MM.1S (cell line): ENCODE measurements around the gene HIGD1C.

Experiments used
- EZH2 ChIP-seq: fragments of 300-600 bp; sonication (generic); optimal IDR thresholded peaks from 2 replicates; pipeline ENCODE3; 2017; ENCODE audit warnings: low read depth, mild to moderate bottlenecking, antibody characterized with exemption, low read length, mixed read lengths
- EZH2phosphoT487 ChIP-seq: fragments of 300-600 bp; sonication (generic); IDR thresholded peaks from 2 replicates; pipeline ENCODE4 v1.6.1; 2018; ENCODE audit warnings: antibody characterized with exemption, low read length
- TF ChIP-seq, protein P1 (sequence below): fragments of 300-600 bp; sonication (generic); IDR thresholded peaks from 2 replicates; pipeline ENCODE4 v1.5.1; 2016; ENCODE audit warnings: antibody characterized with exemption, low read length, mixed read lengths

DNA sequence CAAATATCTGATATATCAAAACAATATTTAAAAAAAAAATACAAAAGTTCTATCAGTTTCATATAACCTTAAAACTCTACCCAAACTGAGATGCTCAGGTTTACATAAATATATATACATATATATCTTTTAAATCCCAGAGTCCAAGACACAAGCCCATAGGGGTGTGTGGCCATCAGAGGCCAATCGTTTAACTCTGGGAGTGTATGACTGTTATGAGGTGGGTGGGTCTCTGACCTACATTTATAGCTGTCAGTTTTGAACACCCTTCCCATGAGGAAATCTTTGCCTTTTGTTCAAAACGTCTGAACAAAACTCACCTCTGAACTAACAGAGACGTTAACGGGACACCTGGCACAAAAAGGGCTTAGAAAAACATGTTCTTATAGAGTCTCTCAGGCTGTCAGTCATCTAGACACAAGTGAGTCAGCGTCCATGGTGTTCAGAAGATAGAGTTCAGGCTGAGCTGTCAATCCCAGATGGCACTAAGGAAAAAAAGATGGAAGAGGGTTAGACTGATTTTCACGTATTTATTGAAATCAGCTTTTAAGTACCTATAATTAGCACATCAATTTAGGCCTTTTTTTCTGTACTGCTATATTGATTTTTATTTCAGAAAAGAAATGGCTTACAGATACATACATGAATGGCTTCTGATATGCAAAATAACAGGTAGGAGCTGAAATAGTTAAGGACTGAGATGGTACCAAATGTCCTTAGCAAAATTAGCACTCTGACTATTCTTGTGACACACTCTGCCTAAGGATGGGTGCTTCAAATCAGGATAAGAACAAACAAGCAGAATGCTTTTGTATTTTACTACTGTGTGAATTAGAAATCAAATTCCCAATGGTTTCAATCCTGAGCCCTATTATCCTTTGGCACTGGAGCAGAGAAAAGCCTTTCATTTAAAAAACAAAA is 29.2 kb downstream of the HIGD1C start:
- TF ChIP-seq, protein P1, sequence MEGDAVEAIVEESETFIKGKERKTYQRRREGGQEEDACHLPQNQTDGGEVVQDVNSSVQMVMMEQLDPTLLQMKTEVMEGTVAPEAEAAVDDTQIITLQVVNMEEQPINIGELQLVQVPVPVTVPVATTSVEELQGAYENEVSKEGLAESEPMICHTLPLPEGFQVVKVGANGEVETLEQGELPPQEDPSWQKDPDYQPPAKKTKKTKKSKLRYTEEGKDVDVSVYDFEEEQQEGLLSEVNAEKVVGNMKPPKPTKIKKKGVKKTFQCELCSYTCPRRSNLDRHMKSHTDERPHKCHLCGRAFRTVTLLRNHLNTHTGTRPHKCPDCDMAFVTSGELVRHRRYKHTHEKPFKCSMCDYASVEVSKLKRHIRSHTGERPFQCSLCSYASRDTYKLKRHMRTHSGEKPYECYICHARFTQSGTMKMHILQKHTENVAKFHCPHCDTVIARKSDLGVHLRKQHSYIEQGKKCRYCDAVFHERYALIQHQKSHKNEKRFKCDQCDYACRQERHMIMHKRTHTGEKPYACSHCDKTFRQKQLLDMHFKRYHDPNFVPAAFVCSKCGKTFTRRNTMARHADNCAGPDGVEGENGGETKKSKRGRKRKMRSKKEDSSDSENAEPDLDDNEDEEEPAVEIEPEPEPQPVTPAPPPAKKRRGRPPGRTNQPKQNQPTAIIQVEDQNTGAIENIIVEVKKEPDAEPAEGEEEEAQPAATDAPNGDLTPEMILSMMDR, result no peak
- no peak for TF ChIP-seq EZH2
- TF ChIP-seq EZH2phosphoT487, result no peak
